SK-N-SH treated with all-trans-retinoic acid at 6 μM for 48 hours (cell line): ENCODE measurements around the gene FAM181B.

Experiments used
- ATAC-seq: fragments of 200-7000 bp; cut with Tn5 transposase; 3 replicates; pipeline ENCODE4 v1.9.1; 2020; ENCODE audit warnings: mild to moderate bottlenecking, moderate library complexity
- ARNTL ChIP-seq: fragments of 450-650 bp; formaldehyde crosslinking; IDR thresholded peaks from 2 replicates; pipeline ENCODE4 v1.5.0; 2020; ENCODE audit warnings: low read depth, mild to moderate bottlenecking, moderate library complexity, borderline replicate concordance
- CREB5 ChIP-seq: fragments of 250-450 bp; sonication (Bioruptor Pico); IDR thresholded peaks from 2 replicates; pipeline ENCODE4 v1.5.1; 2020; ENCODE audit warnings: low read depth, mild to moderate bottlenecking, moderate library complexity
- CSDC2 ChIP-seq: fragments of 250-450 bp; sonication (Bioruptor Pico); IDR thresholded peaks from 2 replicates; pipeline ENCODE4 v1.5.0; 2020; ENCODE audit warnings: mild to moderate bottlenecking, moderate library complexity
- CSRNP3 ChIP-seq: fragments of 250-450 bp; sonication (Bioruptor Pico); IDR thresholded peaks from 2 replicates; pipeline ENCODE4 v1.5.1; 2021; ENCODE audit warnings: mild to moderate bottlenecking, moderate library complexity
- ESRRG ChIP-seq: fragments of 250-450 bp; sonication (Bioruptor Pico); IDR thresholded peaks from 2 replicates; pipeline ENCODE4 v1.6.1; 2021; ENCODE audit warnings: mild to moderate bottlenecking
- GLIS3 ChIP-seq: fragments of 250-450 bp; sonication (Bioruptor Pico); IDR thresholded peaks from 2 replicates; pipeline ENCODE4 v1.5.0; 2020; ENCODE audit warnings: mild to moderate bottlenecking, moderate library complexity
- ISL1 ChIP-seq: fragments of 250-450 bp; sonication (Bioruptor Pico); IDR thresholded peaks from 2 replicates; pipeline ENCODE4 v2.1.2; 2022; ENCODE audit warnings: mild to moderate bottlenecking, moderate library complexity
- OSR1 ChIP-seq: fragments of 250-450 bp; sonication (Bioruptor Pico); IDR thresholded peaks from 2 replicates; pipeline ENCODE4 v1.8.0; 2022; ENCODE audit warnings: moderate library complexity, mild to moderate bottlenecking, inconsistent platforms
- POU6F1 ChIP-seq: fragments of 250-450 bp; sonication (Bioruptor Pico); IDR thresholded peaks from 2 replicates; pipeline ENCODE4 v1.8.0; 2021; ENCODE audit warnings: low read depth, mild to moderate bottlenecking, moderate library complexity, borderline replicate concordance
- PPARA ChIP-seq: fragments of 250-450 bp; sonication (Bioruptor Pico); IDR thresholded peaks from 2 replicates; pipeline ENCODE4 v1.5.0; 2020; ENCODE audit warnings: mild to moderate bottlenecking, borderline replicate concordance
- RARB ChIP-seq: fragments of 250-450 bp; sonication (Bioruptor Pico); IDR thresholded peaks from 2 replicates; pipeline ENCODE4 v1.8.0; 2021; ENCODE audit warnings: mild to moderate bottlenecking, moderate library complexity
- TCF4 ChIP-seq: fragments of 250-450 bp; sonication (Bioruptor Pico); IDR thresholded peaks from 2 replicates; pipeline ENCODE4 v1.8.0; 2021; ENCODE audit warnings: mild to moderate bottlenecking, moderate library complexity, borderline replicate concordance
- TOX ChIP-seq: fragments of 250-450 bp; sonication (Bioruptor Pico); IDR thresholded peaks from 2 replicates; pipeline ENCODE4 v1.8.0; 2021; ENCODE audit warnings: mild to moderate bottlenecking, moderate library complexity, borderline replicate concordance
- ZC3H10 ChIP-seq: fragments of 250-450 bp; sonication (Bioruptor Pico); IDR thresholded peaks from 2 replicates; pipeline ENCODE4 v1.5.1; 2021; ENCODE audit warnings: mild to moderate bottlenecking, moderate library complexity
- ZFP30 ChIP-seq: fragments of 450-650 bp; formaldehyde crosslinking; IDR thresholded peaks from 2 replicates; pipeline ENCODE4 v1.5.0; 2022; ENCODE audit warnings: mild to moderate bottlenecking, moderate library complexity
- ZNF565 ChIP-seq: fragments of 450-650 bp; formaldehyde crosslinking; conservative IDR thresholded peaks from 2 replicates; pipeline ENCODE4 v1.5.0; 2020; ENCODE audit warnings: low read depth, mild to moderate bottlenecking, moderate library complexity
- ZNF70 ChIP-seq: fragments of 450-650 bp; formaldehyde crosslinking; IDR thresholded peaks from 2 replicates; pipeline ENCODE4 v1.5.0; 2020; ENCODE audit warnings: mild to moderate bottlenecking, moderate library complexity
- ZNF8 ChIP-seq: fragments of 450-650 bp; formaldehyde crosslinking; IDR thresholded peaks from 2 replicates; pipeline ENCODE4 v1.5.0; 2020; ENCODE audit warnings: mild to moderate bottlenecking, moderate library complexity
- TF ChIP-seq, protein P1 (sequence below): fragments of 250-450 bp; sonication (Bioruptor Pico); IDR thresholded peaks from 2 replicates; pipeline ENCODE4 v1.5.0; 2020; ENCODE audit warnings: mild to moderate bottlenecking, moderate library complexity

Gene FAM181B

DNA sequence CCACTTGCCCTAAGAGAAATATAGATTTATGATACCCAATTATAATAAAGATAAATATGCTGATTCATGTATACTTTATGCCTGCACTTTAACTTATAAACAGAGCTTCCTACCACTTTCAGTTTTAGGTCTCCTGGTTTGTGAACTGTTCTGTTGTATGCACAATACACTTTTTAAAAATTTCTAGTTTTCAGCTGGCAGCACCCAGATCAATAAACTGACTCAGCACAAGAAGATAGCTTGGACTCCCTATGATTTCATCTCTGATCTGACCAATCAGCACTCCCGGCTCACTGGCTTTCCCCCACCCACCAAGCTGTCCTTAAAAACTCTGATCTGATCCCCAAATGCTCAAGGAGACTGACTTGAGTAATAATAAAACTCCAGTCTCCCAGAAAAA lies 33.5 kb upstream of the FAM181B start:
- no peak for TF ChIP-seq ARNTL (CRISPR knock-in tag)
- TF ChIP-seq TOX: no peak
- no peak for TF ChIP-seq ZNF8 (CRISPR knock-in tag)
- TF ChIP-seq ESRRG (CRISPR knock-in tag): no peak
- no peak for TF ChIP-seq RARB
- TF ChIP-seq ZFP30 (CRISPR knock-in tag): no peak
- TF ChIP-seq ZNF70 (CRISPR knock-in tag): no peak
- no peak for TF ChIP-seq ZC3H10 (CRISPR knock-in tag)
- no peak for TF ChIP-seq CSDC2 (CRISPR knock-in tag)
- no peak for TF ChIP-seq OSR1 (CRISPR knock-in tag)
- no peak for TF ChIP-seq ZNF565 (CRISPR knock-in tag)
- TF ChIP-seq, all 23 proteins: peak for 0
- ATAC-seq: no peak

GRCh38 chr11:82765466-82766034 lies 31.9 kb upstream of the FAM181B start:
- no peak for TF ChIP-seq ZNF565 (CRISPR knock-in tag)
- TF ChIP-seq ZNF8 (CRISPR knock-in tag): no peak
- no peak for TF ChIP-seq ZNF70 (CRISPR knock-in tag)
- TF ChIP-seq PPARA (CRISPR knock-in tag): no peak
- TF ChIP-seq OSR1 (CRISPR knock-in tag): no peak
- TF ChIP-seq CSDC2 (CRISPR knock-in tag): no peak
- TF ChIP-seq ARNTL (CRISPR knock-in tag): no peak
- TF ChIP-seq ISL1 (CRISPR knock-in tag): no peak
- TF ChIP-seq TOX: no peak
- no peak for TF ChIP-seq ESRRG (CRISPR knock-in tag)
- TF ChIP-seq GLIS3 (CRISPR knock-in tag): no peak
- no peak for TF ChIP-seq CSRNP3 (CRISPR knock-in tag)
- no peak for TF ChIP-seq CREB5
- TF ChIP-seq ZFP30 (CRISPR knock-in tag): no peak
- TF ChIP-seq, protein P1, sequence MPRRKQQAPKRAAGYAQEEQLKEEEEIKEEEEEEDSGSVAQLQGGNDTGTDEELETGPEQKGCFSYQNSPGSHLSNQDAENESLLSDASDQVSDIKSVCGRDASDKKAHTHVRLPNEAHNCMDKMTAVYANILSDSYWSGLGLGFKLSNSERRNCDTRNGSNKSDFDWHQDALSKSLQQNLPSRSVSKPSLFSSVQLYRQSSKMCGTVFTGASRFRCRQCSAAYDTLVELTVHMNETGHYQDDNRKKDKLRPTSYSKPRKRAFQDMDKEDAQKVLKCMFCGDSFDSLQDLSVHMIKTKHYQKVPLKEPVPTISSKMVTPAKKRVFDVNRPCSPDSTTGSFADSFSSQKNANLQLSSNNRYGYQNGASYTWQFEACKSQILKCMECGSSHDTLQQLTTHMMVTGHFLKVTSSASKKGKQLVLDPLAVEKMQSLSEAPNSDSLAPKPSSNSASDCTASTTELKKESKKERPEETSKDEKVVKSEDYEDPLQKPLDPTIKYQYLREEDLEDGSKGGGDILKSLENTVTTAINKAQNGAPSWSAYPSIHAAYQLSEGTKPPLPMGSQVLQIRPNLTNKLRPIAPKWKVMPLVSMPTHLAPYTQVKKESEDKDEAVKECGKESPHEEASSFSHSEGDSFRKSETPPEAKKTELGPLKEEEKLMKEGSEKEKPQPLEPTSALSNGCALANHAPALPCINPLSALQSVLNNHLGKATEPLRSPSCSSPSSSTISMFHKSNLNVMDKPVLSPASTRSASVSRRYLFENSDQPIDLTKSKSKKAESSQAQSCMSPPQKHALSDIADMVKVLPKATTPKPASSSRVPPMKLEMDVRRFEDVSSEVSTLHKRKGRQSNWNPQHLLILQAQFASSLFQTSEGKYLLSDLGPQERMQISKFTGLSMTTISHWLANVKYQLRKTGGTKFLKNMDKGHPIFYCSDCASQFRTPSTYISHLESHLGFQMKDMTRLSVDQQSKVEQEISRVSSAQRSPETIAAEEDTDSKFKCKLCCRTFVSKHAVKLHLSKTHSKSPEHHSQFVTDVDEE: no peak
- TF ChIP-seq POU6F1 (CRISPR knock-in tag): no peak
- no peak for TF ChIP-seq TCF4
- no peak for ATAC-seq

DNA sequence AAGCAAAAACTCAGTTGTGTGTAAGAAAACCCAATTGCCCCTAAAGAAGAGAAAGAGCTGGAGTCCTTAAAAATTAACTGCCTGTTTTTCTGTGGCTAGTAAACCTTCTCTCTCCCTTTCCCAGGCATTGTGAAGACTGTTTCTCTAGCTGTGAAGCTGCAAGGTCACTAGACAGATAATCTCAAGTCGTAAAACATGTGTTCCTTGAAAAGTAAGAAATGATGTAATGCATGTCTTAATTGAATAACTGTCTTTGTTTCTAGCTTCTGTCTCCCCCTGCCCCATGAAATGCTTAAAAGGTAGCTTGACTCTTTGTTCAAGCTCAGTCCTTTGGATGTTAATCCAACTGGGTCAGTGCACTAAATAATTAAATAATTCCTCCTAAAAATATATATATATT lies 29.5 kb upstream of the FAM181B start:
- no peak for ATAC-seq
- no peak for TF ChIP-seq ZC3H10 (CRISPR knock-in tag)
- TF ChIP-seq OSR1 (CRISPR knock-in tag): no peak
- TF ChIP-seq RARB: no peak

GRCh38 chr11:82759649-82760048 lies 26.0 kb upstream of the FAM181B start:
- no peak for ATAC-seq
- TF ChIP-seq ZNF8 (CRISPR knock-in tag): no peak
- TF ChIP-seq POU6F1 (CRISPR knock-in tag): no peak
- TF ChIP-seq ZNF70 (CRISPR knock-in tag): no peak
- no peak for TF ChIP-seq ZFP30 (CRISPR knock-in tag)
- no peak for TF ChIP-seq CREB5
- no peak for TF ChIP-seq GLIS3 (CRISPR knock-in tag)
- no peak for TF ChIP-seq TOX
- no peak for TF ChIP-seq ESRRG (CRISPR knock-in tag)
- no peak for TF ChIP-seq CSRNP3 (CRISPR knock-in tag)
- no peak for TF ChIP-seq ZNF565 (CRISPR knock-in tag)
- no peak for TF ChIP-seq RARB
- no peak for TF ChIP-seq ARNTL (CRISPR knock-in tag)
- TF ChIP-seq, all 23 proteins: peak for 0
